GM21576 (cell line): ENCODE data around the gene CLNK.

ENCODE experiments used
- ATAC-seq: cut with Tn5 transposase; IDR thresholded peaks from one replicate; pipeline ENCODE4 v1.9.1; 2021; ENCODE audit warnings: mild to moderate bottlenecking, moderate library complexity; ENCODE audit not compliant: unreplicated experiment

Gene CLNK

GRCh38 chr4:10664408-10664807 is 20.2 kb downstream of the CLNK start:
- no peak for ATAC-seq

GRCh38 chr4:10662937-10663336 is 21.6 kb downstream of the CLNK start:
- ATAC-seq, result no peak

GRCh38 chr4:10661047-10661446 is 23.5 kb downstream of the CLNK start:
- no peak for ATAC-seq

- no peak for ATAC-seq
Observed at GRCh38 chr4:10659251-10659650, 25.3 kb downstream of the CLNK start.

- no peak for ATAC-seq
Observed at GRCh38 chr4:10656988-10657387, 27.6 kb downstream of the CLNK start.

- no peak for ATAC-seq
Observed at GRCh38 chr4:10656420-10656819, 28.1 kb downstream of the CLNK start.

- ATAC-seq, result no peak
Observed at GRCh38 chr4:10655968-10656367, 28.6 kb downstream of the CLNK start.

GRCh38 chr4:10648479-10648878 is 36.1 kb downstream of the CLNK start:
- ATAC-seq, result no peak

- no peak for ATAC-seq
Observed at GRCh38 chr4:10647846-10648245, 36.7 kb downstream of the CLNK start.

- ATAC-seq, result no peak
Observed at GRCh38 chr4:10643600-10644425, 40.8 kb downstream of the CLNK start.

- ATAC-seq, result no peak
Observed at GRCh38 chr4:10640561-10641201, 43.9 kb downstream of the CLNK start.

GRCh38 chr4:10639664-10640063 is 44.9 kb downstream of the CLNK start:
- no peak for ATAC-seq

GRCh38 chr4:10639100-10639499 is 45.5 kb downstream of the CLNK start:
- ATAC-seq, result no peak

- no peak for ATAC-seq
Observed at GRCh38 chr4:10635091-10635490, 49.5 kb downstream of the CLNK start.

- no peak for ATAC-seq
Observed at GRCh38 chr4:10629394-10629793, 55.2 kb downstream of the CLNK start.

GRCh38 chr4:10625131-10625530 is 59.4 kb downstream of the CLNK start:
- ATAC-seq, result no peak

GRCh38 chr4:10623862-10624261 is 60.7 kb downstream of the CLNK start:
- ATAC-seq, result no peak

- no peak for ATAC-seq
Observed at GRCh38 chr4:10623241-10623640, 61.3 kb downstream of the CLNK start.

GRCh38 chr4:10622728-10623127 is 61.8 kb downstream of the CLNK start:
- peak; percentile 63 for ATAC-seq

- ATAC-seq, result no peak
Observed at GRCh38 chr4:10620935-10621488, 63.6 kb downstream of the CLNK start.

GRCh38 chr4:10619855-10620254 is 64.7 kb downstream of the CLNK start:
- ATAC-seq, result no peak

- no peak for ATAC-seq
Observed at GRCh38 chr4:10619220-10619619, 65.3 kb downstream of the CLNK start.
